GM12873 (cell line): ENCODE measurements around the gene TCF7L2.

Source experiments
- CTCF ChIP-seq: IDR thresholded peaks from 2 replicates; pipeline ENCODE4 v1.5.1; 2012; ENCODE audit warnings: low read depth, mild to moderate bottlenecking, moderate library complexity, low read length, control low read depth; ENCODE audit not compliant: insufficient read depth; ENCODE audit errors: missing control alignments

TCF7L2 gene

DNA sequence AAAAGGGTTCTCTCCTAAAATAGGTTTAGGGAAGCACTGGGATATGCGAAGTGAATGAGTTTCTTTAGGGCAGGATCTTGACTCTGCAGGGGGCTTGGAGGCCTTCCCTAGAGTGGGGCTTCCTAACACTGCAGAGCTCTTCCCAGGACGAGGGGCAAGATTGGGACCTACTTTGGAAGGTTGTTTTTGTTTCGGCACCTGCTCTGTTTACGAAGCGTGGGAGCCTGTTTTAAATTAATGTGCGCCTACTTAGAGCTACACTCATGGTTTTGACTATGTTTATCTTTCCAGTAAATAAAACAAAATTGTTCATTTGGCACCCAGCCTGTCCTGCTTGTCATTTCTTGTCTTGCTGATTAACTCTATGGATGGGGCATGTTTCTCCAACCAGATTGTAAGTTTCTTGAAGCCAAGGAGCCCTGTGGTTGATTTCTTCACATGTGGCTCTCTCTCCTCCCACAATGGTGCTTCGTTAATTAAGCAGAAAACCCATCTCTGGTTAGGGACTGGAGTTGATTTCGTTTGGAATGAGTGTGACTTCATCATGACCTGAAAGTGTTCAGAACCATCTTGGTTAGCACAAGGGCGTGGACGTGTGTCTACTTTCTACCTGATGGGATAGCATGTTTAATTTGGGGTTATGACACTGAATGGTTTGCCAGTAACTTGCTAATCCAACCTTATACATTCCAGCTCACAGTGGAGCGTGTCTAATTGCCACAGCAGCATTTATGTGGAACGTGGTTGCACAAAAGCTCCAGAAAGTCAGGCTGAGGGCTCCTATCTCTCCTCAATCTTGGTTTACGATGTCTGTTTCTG, 98.1 kb downstream of the TCF7L2 start:
- TF ChIP-seq CTCF = no peak

- TF ChIP-seq CTCF = no peak
These were observed 99.8 kb downstream of the TCF7L2 start for GRCh38 chr10:113049881-113050280.

DNA sequence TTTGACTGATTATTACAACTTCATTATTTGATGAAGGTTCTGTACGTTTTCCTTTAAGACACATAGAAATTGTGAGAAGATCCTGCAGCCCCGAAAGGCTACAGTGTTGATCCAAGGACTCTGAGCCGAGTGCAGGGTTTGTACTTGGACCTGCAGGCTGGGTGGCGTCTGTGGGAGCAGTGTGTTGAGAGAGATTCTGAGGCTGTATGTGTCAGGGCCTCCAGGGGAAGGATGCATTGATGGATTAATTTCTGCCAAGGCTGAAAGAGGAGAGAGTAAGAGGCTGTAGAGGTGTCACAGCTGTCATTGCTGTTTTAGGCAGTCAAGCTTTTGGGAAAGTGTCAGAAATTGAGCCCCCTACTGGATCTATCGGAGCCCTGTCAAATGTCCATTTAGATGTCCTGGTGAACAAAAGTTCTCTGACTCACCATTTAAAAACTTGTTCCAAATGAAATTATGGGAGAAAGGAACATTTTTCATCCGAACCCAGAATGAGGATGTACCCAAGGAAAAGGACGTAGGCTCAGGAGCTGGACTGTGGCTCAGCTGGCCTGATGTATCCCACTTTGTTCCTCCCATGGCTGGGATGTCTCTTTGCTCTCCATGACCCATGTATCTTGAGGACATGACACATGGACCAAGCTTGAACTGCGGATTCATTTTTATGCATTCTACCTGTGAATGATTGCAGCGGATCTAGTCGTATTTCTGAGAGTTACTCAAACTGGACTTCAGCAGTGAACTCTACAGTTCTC, 102.2 kb downstream of the TCF7L2 start:
- TF ChIP-seq CTCF = peak; percentile 1

DNA sequence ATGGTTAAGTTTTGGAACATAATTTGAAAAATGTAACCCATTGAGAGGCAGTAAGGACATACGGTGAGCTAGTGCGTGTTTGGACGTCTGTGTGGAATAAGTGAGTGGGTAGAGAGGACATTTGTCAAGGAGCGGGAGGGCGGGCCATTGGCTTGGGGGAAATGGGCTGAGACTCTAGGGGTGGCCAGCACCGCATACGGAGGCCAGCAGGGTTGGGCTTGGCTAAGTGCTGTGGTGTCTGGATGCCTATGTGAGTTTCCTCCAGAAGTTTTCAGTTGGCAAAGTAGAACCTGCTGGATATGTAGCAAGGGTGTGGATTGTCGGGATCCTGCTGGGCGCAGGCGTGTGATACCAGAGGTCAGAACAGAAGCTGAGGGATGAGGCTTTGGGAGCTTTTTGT, 103.0 kb downstream of the TCF7L2 start:
- TF ChIP-seq CTCF = no peak

GRCh38 chr10:113053881-113054280, 103.8 kb downstream of the TCF7L2 start:
- no peak for TF ChIP-seq CTCF

DNA sequence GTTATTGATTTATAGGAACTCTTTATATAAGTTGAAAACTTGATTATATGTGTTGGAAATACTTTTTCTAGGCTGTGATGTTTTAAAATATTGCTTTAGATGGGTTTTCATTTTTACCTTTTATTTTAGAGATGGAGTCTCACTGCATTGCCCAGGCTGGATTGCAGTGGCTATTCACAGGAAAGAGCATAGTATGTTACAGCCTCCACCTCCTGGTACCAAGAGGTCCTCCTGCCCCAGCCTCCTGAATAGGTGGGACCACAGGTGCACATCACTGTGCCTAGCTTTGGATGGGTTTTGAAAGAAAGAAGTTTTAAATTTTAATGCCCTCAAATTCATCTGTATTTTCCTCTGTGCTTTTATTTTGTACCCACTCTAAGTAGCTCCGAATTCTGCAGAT, 105.4 kb downstream of the TCF7L2 start:
- TF ChIP-seq CTCF = no peak

DNA sequence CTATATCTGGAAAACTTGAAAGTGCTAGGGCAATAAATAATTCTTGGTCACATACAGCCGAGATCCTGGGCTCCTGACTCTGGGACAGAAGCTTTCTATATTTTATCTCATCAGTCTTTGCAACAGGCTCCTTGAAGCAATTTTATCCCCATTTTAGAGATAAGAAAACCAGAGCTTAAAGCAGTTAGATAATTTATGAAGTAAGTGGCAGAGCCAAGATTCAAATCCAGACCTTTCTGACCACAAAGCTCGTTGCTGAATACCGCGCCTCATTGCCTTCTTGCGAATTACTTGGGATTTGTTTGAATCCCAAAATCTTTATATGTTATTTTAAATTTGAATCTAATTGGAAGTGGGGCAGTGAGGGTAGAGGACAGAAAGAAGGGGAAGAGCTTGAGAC, 106.0 kb downstream of the TCF7L2 start:
- no peak for TF ChIP-seq CTCF
